Naive thymus-derived CD4-positive, alpha-beta T cell (primary cell): ENCODE data around the gene HNRNPU. TPM values are rescaled to one million over a fixed set of nuclear protein-coding genes. Genes with fewer than 3 reads are reported as not detected.

Source experiments
- ATAC-seq: fragments of 150-1000 bp; cut with Tn5 transposase; 2 replicates; pipeline ENCODE4 v1.10.0; 2021; ENCODE audit warnings: mild to moderate bottlenecking, moderate library complexity
- CTCF ChIA-PET: fragments of 350-600 bp; sonication (Branson Sonifier 250); formaldehyde crosslinking; loops from one replicate; lab custom pipeline; 2021; ENCODE audit warnings: antibody characterized with exemption; lab: Charles Lee
- POLR2A ChIA-PET: fragments of 350-600 bp; sonication (Branson Sonifier 250); formaldehyde crosslinking; loops from one replicate; lab custom pipeline; 2021; ENCODE audit warnings: antibody characterized with exemption, inconsistent platforms; lab: Charles Lee
- DNase-seq, 9 donors: peaks; one replicate each; pipeline versions ENCODE4 v3.0.0 to v3.0.0-alpha.2; 2020 to 2022; ENCODE audit warnings: mixed read lengths in 1 of 9
- H3K27ac ChIP-seq: one replicate; pipeline ENCODE4 v1.7.0; 2013; ENCODE audit warnings: mild to moderate bottlenecking, low read depth, low read length, moderate library complexity
- H3K27me3 ChIP-seq, 2 donors: one replicate each; pipeline ENCODE4 v1.7.0; 2013; ENCODE audit warnings: low read length in 2 of 2, mild to moderate bottlenecking in 2 of 2, moderate library complexity in 2 of 2; ENCODE audit not compliant: control insufficient read depth in 2 of 2, insufficient read depth in 2 of 2
- H3K36me3 ChIP-seq, 3 experiments: 1 replicate in 2 of 3; 2 replicates in 1 of 3; pipeline ENCODE4 v1.7.0; 2013; ENCODE audit warnings: low read length in 3 of 3, mild to moderate bottlenecking in 3 of 3, moderate library complexity in 1 of 3; ENCODE audit not compliant: insufficient read depth in 3 of 3, control insufficient read depth in 2 of 3
- H3K4me1 ChIP-seq, 2 donors: one replicate each; pipeline ENCODE4 v1.7.0; 2013; ENCODE audit warnings: low read length in 2 of 2, mild to moderate bottlenecking in 2 of 2, moderate library complexity in 1 of 2; ENCODE audit not compliant: control insufficient read depth in 2 of 2, insufficient read depth in 2 of 2
- H3K4me3 ChIP-seq: 2 replicates; pipeline ENCODE4 v1.7.0; 2013; ENCODE audit warnings: mild to moderate bottlenecking, low read length
- H3K9me3 ChIP-seq, 3 experiments: 1 replicate in 2 of 3; 2 replicates in 1 of 3; pipeline ENCODE4 v1.7.0; 2013; ENCODE audit warnings: low read length in 3 of 3; ENCODE audit not compliant: control insufficient read depth in 2 of 3
- H3K27ac Mint-ChIP-seq, 9 donors: one replicate each; pipeline ENCODE4 v1.8.0; 2020 to 2022; ENCODE audit warnings: mixed read lengths in 9 of 9, mild to moderate bottlenecking in 8 of 9, moderate library complexity in 5 of 9, inconsistent platforms in 2 of 9
- H3K27me3 Mint-ChIP-seq, 5 donors: one replicate each; pipeline ENCODE4 v1.8.0; 2021 to 2022; ENCODE audit warnings: mixed read lengths in 5 of 5, mild to moderate bottlenecking in 1 of 5
- H3K36me3 Mint-ChIP-seq, 5 donors: one replicate each; pipeline ENCODE4 v1.8.0; 2020 to 2022; ENCODE audit warnings: mixed read lengths in 5 of 5, mild to moderate bottlenecking in 3 of 5, inconsistent platforms in 1 of 5
- H3K4me1 Mint-ChIP-seq, 7 donors: one replicate each; pipeline ENCODE4 v1.8.0; 2020 to 2022; ENCODE audit warnings: mixed read lengths in 7 of 7, mild to moderate bottlenecking in 3 of 7, inconsistent platforms in 1 of 7
- H3K4me3 Mint-ChIP-seq, 10 donors: one replicate each; pipeline ENCODE4 v1.8.0; 2020 to 2022; ENCODE audit warnings: mild to moderate bottlenecking in 10 of 10, mixed read lengths in 10 of 10, moderate library complexity in 6 of 10, inconsistent platforms in 2 of 10
- H3K9me3 Mint-ChIP-seq, 11 donors: one replicate each; pipeline ENCODE4 v1.8.0; 2020 to 2022; ENCODE audit warnings: mixed read lengths in 11 of 11, mild to moderate bottlenecking in 4 of 11, inconsistent platforms in 1 of 11, moderate library complexity in 1 of 11
- intact Hi-C, 2 donors: fragments of 100-400 bp; cut with micrococcal nuclease; formaldehyde crosslinking; loops; one replicate each; pipeline ENCODE4 v1.15.1; 2023
- polyA plus RNA-seq, 2 donors: library from polyadenylated mRNA; unstranded; fragments of 300-500 nt; fragmentation: Illumina TruSeq; gene quantifications; one replicate each; pipeline ENCODE4 v1.2.3, GENCODE V29; 2021
- total RNA-seq, 6 experiments: library from RNA in 5 of 6; stranded (reverse) in 5 of 6; gene quantifications; 1 replicate in 5 of 6; 2 replicates in 1 of 6; pipeline ENCODE4 v1.2.3 and lab custom pipeline; 2021 to 2026

Gene HNRNPU
- total and polyA plus RNA-seq, 7 experiments from 2014 or later, result 282 to 509 (median 428) TPM

DNA sequence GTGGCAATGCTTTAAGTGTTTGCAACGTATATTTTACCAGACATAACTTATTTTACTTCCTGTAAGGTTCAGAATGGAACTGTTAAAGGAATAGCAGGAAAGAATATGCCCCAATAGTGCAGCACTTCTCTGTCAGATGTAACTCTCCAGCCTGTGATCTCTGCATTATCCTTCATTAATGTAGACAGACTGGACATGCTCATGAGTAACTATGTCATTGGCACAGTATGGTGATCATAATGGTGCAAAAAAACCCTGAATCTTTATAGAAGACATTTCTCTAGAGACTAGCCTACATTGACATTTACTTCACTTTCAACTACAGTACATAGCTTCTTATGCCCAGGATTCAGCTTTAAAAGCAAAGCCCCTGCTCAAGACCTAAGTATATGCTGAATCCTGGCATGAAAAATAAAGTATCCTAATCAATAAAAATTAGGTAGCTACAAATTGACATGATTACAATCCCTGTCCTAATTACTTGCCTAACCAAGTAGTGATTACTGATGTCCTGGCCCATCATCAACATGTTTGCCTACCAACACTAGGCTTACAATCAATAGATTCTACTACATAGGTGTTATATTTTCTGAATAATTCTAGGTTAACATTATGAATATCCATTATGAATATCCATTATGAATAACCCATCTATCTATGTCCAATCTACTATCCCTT, 15.0 kb downstream of the HNRNPU start:
- intact Hi-C loops, result loop anchor here (1.0 kb wide), 2 partner anchors 8 to 11 kb away; no protein-coding TSS in a partner anchor
- Mint-ChIP-seq H3K9me3 (no peaks in the 10 kb centered on the region), H3K27ac (peak overlapping the region in 6 of 9 donors; percentile 18 to 64 (median 48)), H3K36me3 (peaks cover 0 to 59% (median 45%) of the 10 kb centered on the region in 5 donors), H3K27me3 (no peaks in the 10 kb centered on the region), H3K4me3 (peak overlapping the region in 1 of 10 donors; percentile 21), H3K4me1 (peaks cover 33 to 96% (median 71%) of the 10 kb centered on the region in 7 donors)
- H3K4me1 ChIP-seq, result peaks cover 16 to 22% of the 10 kb centered on the region in 2 donors
- ChIA-PET POLR2A (interaction anchor here (0.6 to 30.7 kb wide), 3 partner anchors 7 to 192 kb away, joined by 8 to 1419 read pairs (median 1419); partner anchors contain the start of genes COX20 and HNRNPU), CTCF (interaction anchor here (1.4 kb wide), 1 partner anchor 10 kb away, joined by 3 read pairs; no protein-coding TSS in a partner anchor)
- H3K9me3 ChIP-seq, result no peaks in the 10 kb centered on the region
- ATAC-seq (no peak), DNase-seq (no peak)
- no peaks in the 10 kb centered on the region for H3K27me3 ChIP-seq
- no peak overlapping the region for H3K4me3 ChIP-seq
- H3K36me3 ChIP-seq, result peaks cover 12 to 47% (median 36%) of the 10 kb centered on the region in 3 experiments
- H3K27ac ChIP-seq, result no peak overlapping the region

GRCh38 chr1:244846653-244847052, 17.7 kb downstream of the HNRNPU start:
- Mint-ChIP-seq H3K4me3 (no peak overlapping the region), H3K4me1 (peaks cover 26 to 91% (median 63%) of the 10 kb centered on the region in 7 donors), H3K36me3 (peaks cover 0 to 57% (median 31%) of the 10 kb centered on the region in 5 donors), H3K9me3 (no peaks in the 10 kb centered on the region), H3K27me3 (no peaks in the 10 kb centered on the region), H3K27ac (peak overlapping the region in 4 of 9 donors; percentile 38 to 84 (median 50))
- intact Hi-C loops, result loop anchor here in 1 of 2 donors (1.0 kb wide), 1 partner anchor 11 kb away; no protein-coding TSS in a partner anchor
- H3K36me3 ChIP-seq, result peaks cover 13 to 55% (median 38%) of the 10 kb centered on the region in 3 experiments
- H3K4me1 ChIP-seq, result peaks cover 8 to 12% of the 10 kb centered on the region in 2 donors
- no peak for ATAC-seq
- H3K9me3 ChIP-seq, result no peaks in the 10 kb centered on the region
- no peak for DNase-seq
- H3K27me3 ChIP-seq, result no peaks in the 10 kb centered on the region
- no peak overlapping the region for H3K4me3 ChIP-seq
- no peak overlapping the region for H3K27ac ChIP-seq
- ChIA-PET POLR2A (interaction anchor here (29.6 to 30.7 kb wide), 2 partner anchors 4 to 11 kb away, joined by 1419 read pairs; partner anchors contain the start of genes COX20 and HNRNPU), CTCF (interaction anchor here (1.8 kb wide), 1 partner anchor 10 kb away, joined by 10 read pairs; the partner anchor contains the start of gene COX20)

DNA sequence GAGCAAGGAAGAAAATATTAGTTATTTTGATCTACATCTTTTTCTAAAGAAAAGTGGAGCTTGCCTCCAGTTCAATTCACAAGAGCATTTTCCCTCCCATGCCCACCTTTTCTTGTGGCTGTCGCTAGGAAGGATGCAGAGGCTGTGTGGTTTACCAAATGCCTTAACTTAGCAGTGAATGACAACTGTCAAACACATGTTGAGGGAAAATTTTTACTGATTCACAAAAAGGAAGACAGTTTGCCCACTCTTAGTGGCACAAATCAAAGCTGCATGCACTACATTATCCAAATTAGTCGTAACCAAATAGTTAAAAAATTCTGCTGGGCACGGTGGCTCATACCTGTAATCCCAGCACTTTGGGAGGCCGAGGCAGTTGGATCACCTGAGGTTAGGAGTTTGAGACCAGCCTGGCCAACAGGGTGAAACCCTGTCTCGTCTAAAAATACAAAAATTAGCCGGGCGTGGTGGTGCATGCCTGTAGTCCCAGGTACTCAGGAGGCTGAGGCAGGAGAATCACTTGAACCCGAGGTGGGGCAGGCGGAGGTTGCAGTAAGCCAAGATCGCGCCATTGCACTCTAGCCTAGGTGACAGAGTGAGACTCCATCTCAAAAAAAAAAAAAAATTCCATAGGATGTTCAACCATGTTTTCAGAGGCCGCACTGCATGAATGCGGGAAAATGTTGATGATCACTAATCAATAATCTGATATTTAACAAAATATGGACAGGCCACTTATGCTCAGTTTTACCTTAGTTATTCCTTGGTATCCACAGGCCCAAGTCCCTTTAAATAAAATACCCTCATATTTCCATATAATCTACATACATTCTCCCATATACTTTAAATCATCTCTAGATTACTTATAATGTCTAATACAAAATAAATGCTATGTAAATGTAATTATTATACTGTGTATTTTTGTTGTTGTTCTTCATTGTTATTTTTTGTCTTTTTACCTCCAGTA, 19.9 kb downstream of the HNRNPU start:
- Mint-ChIP-seq H3K27me3 (no peaks in the 10 kb centered on the region), H3K36me3 (peaks cover 0 to 60% (median 35%) of the 10 kb centered on the region in 5 donors), H3K4me3 (peak overlapping the region in 4 of 10 donors; percentile 7 to 30 (median 13)), H3K9me3 (no peaks in the 10 kb centered on the region), H3K27ac (peak overlapping the region in 7 of 9 donors; percentile 42 to 76 (median 61)), H3K4me1 (peaks cover 26 to 91% (median 64%) of the 10 kb centered on the region in 7 donors)
- no peak for DNase-seq
- Histone ChIP-seq H3K36me3 (peaks cover 13 to 64% (median 43%) of the 10 kb centered on the region in 3 experiments), H3K4me3 (no peak overlapping the region), H3K9me3 (no peaks in the 10 kb centered on the region), H3K27ac (peak overlapping the region; percentile 23), H3K4me1 (peaks cover 6 to 12% of the 10 kb centered on the region in 2 donors), H3K27me3 (no peaks in the 10 kb centered on the region)
- POLR2A ChIA-PET, result interaction anchor here (1.3 to 30.7 kb wide), 3 partner anchors 2 to 127 kb away, joined by 7 to 1419 read pairs (median 1419); partner anchors contain the start of genes COX20 and HNRNPU
- CTCF ChIA-PET, result interaction anchor here (0.6 to 0.7 kb wide), 2 partner anchors 17 to 198 kb away, joined by 3 read pairs; no protein-coding TSS in a partner anchor
- intact Hi-C loops, result no loop called here
- no peak for ATAC-seq

GRCh38 chr1:244843148-244843978, 21.0 kb downstream of the HNRNPU start:
- Histone ChIP-seq H3K36me3 (peaks cover 13 to 66% (median 43%) of the 10 kb centered on the region in 3 experiments), H3K4me3 (no peak overlapping the region), H3K4me1 (peaks cover 6 to 10% of the 10 kb centered on the region in 2 donors), H3K27ac (no peak overlapping the region), H3K27me3 (no peaks in the 10 kb centered on the region), H3K9me3 (no peaks in the 10 kb centered on the region)
- ChIA-PET CTCF (interaction anchor here (0.6 to 1.9 kb wide), 3 partner anchors 10 to 199 kb away, joined by 3 to 5 read pairs (median 3); no protein-coding TSS in a partner anchor), POLR2A (interaction anchor here (1.3 to 30.7 kb wide), 3 partner anchors 1 to 128 kb away, joined by 7 to 1419 read pairs (median 1419); partner anchors contain the start of genes COX20 and HNRNPU)
- peak overlapping the region in 5 of 9 donors; percentile 36 to 76 (median 61) for H3K27ac Mint-ChIP-seq
- intact Hi-C loops, result loop anchor here in 1 of 2 donors (1.0 kb wide), 1 partner anchor 8 kb away; no protein-coding TSS in a partner anchor
- H3K9me3 Mint-ChIP-seq, result peaks cover 0 to 6% (median 0%) of the 10 kb centered on the region in 11 donors
- ATAC-seq (no peak), DNase-seq (no peak)
- H3K4me3 Mint-ChIP-seq, result no peak overlapping the region
- H3K4me1 Mint-ChIP-seq, result peaks cover 22 to 91% (median 62%) of the 10 kb centered on the region in 7 donors
- no peaks in the 10 kb centered on the region for H3K27me3 Mint-ChIP-seq
- H3K36me3 Mint-ChIP-seq, result peaks cover 0 to 64% (median 38%) of the 10 kb centered on the region in 5 donors

GRCh38 chr1:244841273-244841927, 22.9 kb downstream of the HNRNPU start:
- H3K36me3 ChIP-seq, result peaks cover 13 to 60% (median 36%) of the 10 kb centered on the region in 3 experiments
- DNase-seq, result no peak
- peak overlapping the region; percentile 18 for H3K27ac ChIP-seq
- Mint-ChIP-seq H3K36me3 (peaks cover 0 to 64% (median 37%) of the 10 kb centered on the region in 5 donors), H3K4me3 (peak overlapping the region in 1 of 10 donors; percentile 0), H3K9me3 (peaks cover 0 to 12% (median 0%) of the 10 kb centered on the region in 11 donors), H3K27me3 (no peaks in the 10 kb centered on the region), H3K4me1 (peaks cover 31 to 94% (median 70%) of the 10 kb centered on the region in 7 donors), H3K27ac (peak overlapping the region in 7 of 9 donors; percentile 0 to 75 (median 46))
- CTCF ChIA-PET, result no interaction called here
- peaks cover 22 to 23% of the 10 kb centered on the region in 2 donors for H3K4me1 ChIP-seq
- H3K27me3 ChIP-seq, result no peaks in the 10 kb centered on the region
- H3K9me3 ChIP-seq, result no peaks in the 10 kb centered on the region
- POLR2A ChIA-PET, result interaction anchor here (0.6 to 29.6 kb wide), 2 partner anchors 16 to 201 kb away, joined by 3 to 1419 read pairs; partner anchors contain the start of gene HNRNPU
- ATAC-seq, result no peak
- intact Hi-C loops, result no loop called here
- no peak overlapping the region for H3K4me3 ChIP-seq
